Erythroblast (primary cell): Measurements from ENCODE around the gene KCNAB2.

Experiments
- GATA1 ChIP-seq: IDR thresholded peaks from 2 replicates; pipeline ENCODE4 v1.6.1; 2011; ENCODE audit warnings: low read depth, mild to moderate bottlenecking, control low read depth, low read length, moderate library complexity
- POLR2A ChIP-seq: IDR thresholded peaks from 2 replicates; pipeline ENCODE4 v1.6.1; 2011; ENCODE audit warnings: mild to moderate bottlenecking, low read length

DNA sequence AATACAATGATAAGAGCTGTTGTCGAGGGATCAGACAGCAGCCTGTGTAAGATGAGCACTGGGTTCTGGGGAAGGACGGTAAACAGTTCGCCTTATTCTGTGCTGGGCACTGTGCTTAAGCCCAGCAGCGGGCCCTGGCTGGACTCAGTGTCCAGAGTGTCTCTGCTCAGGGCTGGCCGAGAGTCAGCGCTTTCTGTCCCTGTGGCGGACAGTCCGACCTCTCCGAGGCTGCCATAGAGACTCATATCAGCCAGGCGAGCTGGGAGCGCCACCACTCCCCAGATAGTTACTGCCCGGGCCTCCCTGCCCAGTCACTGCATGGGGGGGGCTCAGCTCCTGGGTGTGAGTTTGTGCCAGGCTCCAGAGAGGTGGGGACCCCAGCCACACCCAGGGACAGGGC lies 38.8 kb upstream of the KCNAB2 start:
- TF ChIP-seq POLR2A (no peak), GATA1 (no peak)
